Measurements from ENCODE around the gene GPR139.

The GPR139 gene

GRCh38 chr16:20020976-20021375 lies 52.7 kb downstream of the GPR139 start:
- Histone ChIP-seq H3K36me3 (ENCODE audit: control insufficient read depth, insufficient read depth, low read length) (no peaks in the 10 kb centered on the region), H3K27me3 (ENCODE audit: insufficient read depth, low read length, poor library complexity) (no peaks in the 10 kb centered on the region), H3K4me3 (ENCODE audit: low read length) (no peak overlapping the region), H4K5ac (ENCODE audit: low read length) (no peak overlapping the region), H2AK5ac (ENCODE audit: low read length) (no peak overlapping the region), H3K4me2 (ENCODE audit: low read length) (no peak overlapping the region), H3K18ac (ENCODE audit: low read length) (no peak overlapping the region), H2BK15ac (replicated peaks; ENCODE audit: low read depth) (no peak overlapping the region), H3K79me1 (ENCODE audit: low read length) (no peaks in the 10 kb centered on the region), H3K9ac (ENCODE audit: low read length) (no peak overlapping the region), H2BK120ac (ENCODE audit: low read depth, low read length) (no peak overlapping the region), H3K27ac (ENCODE audit: low read depth, low read length) (no peak overlapping the region), H3K56ac (ENCODE audit: low read length) (no peak overlapping the region), H2BK5ac (ENCODE audit: low read length) (no peak overlapping the region), H3K4me1 (ENCODE audit: control insufficient read depth, low read depth, low read length) (no peaks in the 10 kb centered on the region), H3K4ac (ENCODE audit: low read depth, low read length) (no peak overlapping the region), H4K8ac (ENCODE audit: low read depth, low read length) (no peak overlapping the region), H3K79me2 (ENCODE audit: control insufficient read depth, insufficient read depth, low read length) (no peaks in the 10 kb centered on the region), H3K23ac (ENCODE audit: low read length) (no peak overlapping the region)
- DNase-seq: no peak
- WGBS (ENCODE audit: extremely low coverage, insufficient coverage, low lambda C conversion rate): no CpG with 5 or more reads among the region's 2 CpGs

DNA sequence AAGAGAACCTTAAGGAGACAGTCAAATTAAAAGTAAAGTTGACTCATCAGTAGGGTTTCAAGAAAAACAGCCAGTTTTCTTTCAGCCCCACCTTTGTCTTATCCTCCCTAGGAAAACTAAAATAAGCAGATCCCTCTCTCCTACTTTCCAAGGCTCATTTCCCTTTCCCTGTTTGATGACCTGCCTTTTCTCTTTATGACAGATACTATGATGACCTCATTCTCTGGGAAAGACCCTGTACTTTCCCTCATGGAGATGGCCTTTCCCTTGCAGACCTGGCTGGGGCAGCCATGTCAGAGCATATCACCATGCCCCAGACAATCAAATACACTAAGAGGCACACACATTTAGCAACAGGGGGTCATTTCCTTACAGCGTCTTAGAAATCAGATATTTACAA lies 53.6 kb downstream of the GPR139 start:
- H3K27ac ChIP-seq (ENCODE audit: low read depth, low read length): no peak overlapping the region
- peak; percentile 3 for DNase-seq
- H3K56ac ChIP-seq (ENCODE audit: low read length): no peak overlapping the region
- no peaks in the 10 kb centered on the region for H3K79me1 ChIP-seq (ENCODE audit: low read length)
- H2BK15ac ChIP-seq (replicated peaks; ENCODE audit: low read depth): no peak overlapping the region
- H3K79me2 ChIP-seq (ENCODE audit: control insufficient read depth, insufficient read depth, low read length): no peaks in the 10 kb centered on the region
- no CpG with 5 or more reads among the region's 1 CpG for WGBS (ENCODE audit: extremely low coverage, insufficient coverage, low lambda C conversion rate)
- no peaks in the 10 kb centered on the region for H3K27me3 ChIP-seq (ENCODE audit: insufficient read depth, low read length, poor library complexity)
- no peak overlapping the region for H4K8ac ChIP-seq (ENCODE audit: low read depth, low read length)
- no peak overlapping the region for H2AK5ac ChIP-seq (ENCODE audit: low read length)
- no peak overlapping the region for H3K9ac ChIP-seq (ENCODE audit: low read length)
- H2BK120ac ChIP-seq (ENCODE audit: low read depth, low read length): no peak overlapping the region
- H3K23ac ChIP-seq (ENCODE audit: low read length): no peak overlapping the region
- no peak overlapping the region for H3K4me3 ChIP-seq (ENCODE audit: low read length)
- H3K36me3 ChIP-seq (ENCODE audit: control insufficient read depth, insufficient read depth, low read length): no peaks in the 10 kb centered on the region
- no peak overlapping the region for H2BK5ac ChIP-seq (ENCODE audit: low read length)
- H3K4me1 ChIP-seq (ENCODE audit: control insufficient read depth, low read depth, low read length): no peaks in the 10 kb centered on the region
- no peak overlapping the region for H3K4ac ChIP-seq (ENCODE audit: low read depth, low read length)
- H3K4me2 ChIP-seq (ENCODE audit: low read length): no peak overlapping the region
- H4K5ac ChIP-seq (ENCODE audit: low read length): no peak overlapping the region
- H3K18ac ChIP-seq (ENCODE audit: low read length): no peak overlapping the region

DNA sequence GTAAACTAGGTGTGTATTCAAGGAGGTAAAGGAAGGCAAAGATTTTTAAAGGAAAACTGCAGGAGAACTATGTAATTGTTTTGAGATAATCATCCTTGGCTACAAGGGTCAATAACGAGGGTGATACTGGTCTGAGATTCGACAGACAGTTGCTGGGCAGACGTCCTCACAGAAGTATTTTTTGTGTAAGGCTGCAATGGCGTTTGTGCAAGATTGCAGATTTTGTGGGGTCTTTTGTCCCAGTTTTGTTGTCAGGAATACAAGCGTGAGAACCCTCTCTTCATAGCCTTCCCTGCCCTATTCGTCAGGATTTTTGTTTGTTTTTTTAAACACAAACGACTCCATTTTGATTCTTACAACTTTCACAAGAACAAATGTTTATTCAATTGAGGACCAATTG lies 57.5 kb downstream of the GPR139 start:
- H3K79me1 ChIP-seq (ENCODE audit: low read length): no peaks in the 10 kb centered on the region
- no peak overlapping the region for H2BK15ac ChIP-seq (replicated peaks; ENCODE audit: low read depth)

DNA sequence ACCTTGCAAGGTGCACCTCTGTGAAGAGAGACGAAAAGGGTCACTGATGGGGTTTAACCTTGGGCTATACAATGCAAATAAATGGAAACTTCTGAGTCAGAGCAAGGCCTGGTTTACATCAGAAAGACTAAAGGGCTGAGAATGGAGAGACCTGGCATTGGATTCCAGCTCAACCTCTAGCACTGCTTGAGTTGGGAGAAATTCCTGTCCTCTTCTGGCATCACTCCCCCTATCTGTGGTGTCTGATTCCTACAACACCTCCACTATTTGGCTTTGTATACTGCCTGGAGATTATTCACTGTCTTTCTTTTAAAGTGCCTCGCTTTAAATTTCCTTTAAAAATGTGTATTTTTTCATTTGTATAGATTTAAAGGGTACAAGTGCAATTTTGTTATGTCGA lies 68.8 kb downstream of the GPR139 start:
- Histone ChIP-seq H2BK120ac (ENCODE audit: low read depth, low read length) (no peak overlapping the region), H2BK15ac (replicated peaks; ENCODE audit: low read depth) (no peak overlapping the region), H3K79me1 (ENCODE audit: low read length) (no peaks in the 10 kb centered on the region), H3K79me2 (ENCODE audit: control insufficient read depth, insufficient read depth, low read length) (no peaks in the 10 kb centered on the region), H4K5ac (ENCODE audit: low read length) (no peak overlapping the region), H2BK5ac (ENCODE audit: low read length) (no peak overlapping the region), H3K9ac (ENCODE audit: low read length) (no peak overlapping the region), H3K4me3 (ENCODE audit: low read length) (no peak overlapping the region), H3K18ac (ENCODE audit: low read length) (no peak overlapping the region), H3K4me1 (ENCODE audit: control insufficient read depth, low read depth, low read length) (no peaks in the 10 kb centered on the region), H3K4me2 (ENCODE audit: low read length) (no peak overlapping the region), H3K56ac (ENCODE audit: low read length) (no peak overlapping the region), H3K27ac (ENCODE audit: low read depth, low read length) (no peak overlapping the region), H4K8ac (ENCODE audit: low read depth, low read length) (no peak overlapping the region), H3K36me3 (ENCODE audit: control insufficient read depth, insufficient read depth, low read length) (no peaks in the 10 kb centered on the region), H2AK5ac (ENCODE audit: low read length) (no peak overlapping the region), H3K27me3 (ENCODE audit: insufficient read depth, low read length, poor library complexity) (no peaks in the 10 kb centered on the region), H3K23ac (ENCODE audit: low read length) (no peak overlapping the region), H3K4ac (ENCODE audit: low read depth, low read length) (no peak overlapping the region)
- WGBS (ENCODE audit: extremely low coverage, insufficient coverage, low lambda C conversion rate): no CpG with 5 or more reads among the region's 3 CpGs
- peak; percentile 54 for DNase-seq

More for the DNA sequence above, 57.5 kb downstream of the GPR139 start:
- no peaks in the 10 kb centered on the region for H3K79me2 ChIP-seq (ENCODE audit: control insufficient read depth, insufficient read depth, low read length)
- H3K27ac ChIP-seq (ENCODE audit: low read depth, low read length): no peak overlapping the region
- WGBS (ENCODE audit: extremely low coverage, insufficient coverage, low lambda C conversion rate): no CpG with 5 or more reads among the region's 7 CpGs
- no peak overlapping the region for H3K4me2 ChIP-seq (ENCODE audit: low read length)
- no peak overlapping the region for H3K4ac ChIP-seq (ENCODE audit: low read depth, low read length)
- H3K9ac ChIP-seq (ENCODE audit: low read length): no peak overlapping the region
- no peak for DNase-seq
- H3K23ac ChIP-seq (ENCODE audit: low read length): no peak overlapping the region
- no peak overlapping the region for H3K18ac ChIP-seq (ENCODE audit: low read length)
- no peak overlapping the region for H3K4me3 ChIP-seq (ENCODE audit: low read length)
- H3K36me3 ChIP-seq (ENCODE audit: control insufficient read depth, insufficient read depth, low read length): no peaks in the 10 kb centered on the region
- H4K8ac ChIP-seq (ENCODE audit: low read depth, low read length): no peak overlapping the region
- no peak overlapping the region for H2BK5ac ChIP-seq (ENCODE audit: low read length)
- no peaks in the 10 kb centered on the region for H3K4me1 ChIP-seq (ENCODE audit: control insufficient read depth, low read depth, low read length)
- H3K27me3 ChIP-seq (ENCODE audit: insufficient read depth, low read length, poor library complexity): no peaks in the 10 kb centered on the region
- no peak overlapping the region for H2AK5ac ChIP-seq (ENCODE audit: low read length)
- no peak overlapping the region for H2BK120ac ChIP-seq (ENCODE audit: low read depth, low read length)
- no peak overlapping the region for H3K56ac ChIP-seq (ENCODE audit: low read length)
- H4K5ac ChIP-seq (ENCODE audit: low read length): no peak overlapping the region

- WGBS (ENCODE audit: extremely low coverage, insufficient coverage, low lambda C conversion rate): no CpG with 5 or more reads among the region's 2 CpGs
- H4K5ac ChIP-seq (ENCODE audit: low read length): no peak overlapping the region
- no peak overlapping the region for H3K9ac ChIP-seq (ENCODE audit: low read length)
- H3K4me2 ChIP-seq (ENCODE audit: low read length): no peak overlapping the region
- no peaks in the 10 kb centered on the region for H3K4me1 ChIP-seq (ENCODE audit: control insufficient read depth, low read depth, low read length)
- H3K79me1 ChIP-seq (ENCODE audit: low read length): no peaks in the 10 kb centered on the region
- no peak overlapping the region for H3K27ac ChIP-seq (ENCODE audit: low read depth, low read length)
- H3K27me3 ChIP-seq (ENCODE audit: insufficient read depth, low read length, poor library complexity): no peaks in the 10 kb centered on the region
- no peak overlapping the region for H2BK120ac ChIP-seq (ENCODE audit: low read depth, low read length)
- no peak overlapping the region for H2AK5ac ChIP-seq (ENCODE audit: low read length)
- no peak overlapping the region for H4K8ac ChIP-seq (ENCODE audit: low read depth, low read length)
- no peak overlapping the region for H3K4ac ChIP-seq (ENCODE audit: low read depth, low read length)
- no peak overlapping the region for H2BK15ac ChIP-seq (replicated peaks; ENCODE audit: low read depth)
- no peak for DNase-seq
- H3K36me3 ChIP-seq (ENCODE audit: control insufficient read depth, insufficient read depth, low read length): no peaks in the 10 kb centered on the region
- H3K23ac ChIP-seq (ENCODE audit: low read length): no peak overlapping the region
- H2BK5ac ChIP-seq (ENCODE audit: low read length): no peak overlapping the region
- H3K79me2 ChIP-seq (ENCODE audit: control insufficient read depth, insufficient read depth, low read length): no peaks in the 10 kb centered on the region
- no peak overlapping the region for H3K4me3 ChIP-seq (ENCODE audit: low read length)
- no peak overlapping the region for H3K56ac ChIP-seq (ENCODE audit: low read length)
- no peak overlapping the region for H3K18ac ChIP-seq (ENCODE audit: low read length)
Observed at GRCh38 chr16:20002936-20003335, 70.8 kb downstream of the GPR139 start.

DNA sequence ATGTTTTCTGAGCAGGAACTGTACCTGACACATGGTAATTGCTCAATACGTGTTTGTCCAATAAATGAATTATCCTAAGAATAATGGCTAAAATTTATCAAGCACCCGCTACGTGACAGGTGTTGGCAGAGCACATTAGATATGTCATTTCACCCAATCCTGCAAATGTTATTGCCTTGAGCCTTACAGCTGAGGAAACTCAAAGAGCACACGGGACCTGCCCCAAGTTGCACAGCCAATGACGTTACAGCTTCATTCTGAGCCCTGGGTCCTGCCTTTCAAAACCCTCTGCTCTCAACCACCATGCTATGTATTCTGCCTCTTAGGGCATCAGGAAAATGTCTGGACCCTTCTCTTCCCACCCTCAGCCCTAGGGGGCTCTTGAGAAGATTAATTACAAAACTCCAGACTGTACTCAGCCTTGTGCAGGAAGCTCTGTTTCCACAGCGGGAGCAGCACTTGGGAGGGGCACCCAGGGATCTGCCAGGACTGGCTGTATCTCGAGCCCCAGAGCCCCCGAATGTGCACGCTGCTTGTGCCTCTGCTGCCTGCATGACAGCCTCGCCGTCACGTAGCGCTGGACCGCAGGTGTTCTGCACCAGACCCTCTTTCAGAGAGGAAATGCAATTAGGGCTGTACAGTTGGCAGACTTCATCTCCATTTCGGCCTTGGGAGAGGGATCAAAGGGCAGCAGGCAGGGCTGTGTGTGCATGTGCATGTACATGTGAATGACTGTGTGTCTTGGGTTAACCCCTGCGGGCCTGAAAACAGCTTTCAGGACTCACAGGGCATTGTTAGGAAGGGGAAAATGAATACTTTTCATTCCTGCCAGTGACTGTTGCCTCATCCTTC lies 71.6 kb downstream of the GPR139 start:
- no peak for DNase-seq
- H3K4me2 ChIP-seq (ENCODE audit: low read length): no peak overlapping the region
- H3K23ac ChIP-seq (ENCODE audit: low read length): no peak overlapping the region
- no peak overlapping the region for H3K27ac ChIP-seq (ENCODE audit: low read depth, low read length)
- no peaks in the 10 kb centered on the region for H3K36me3 ChIP-seq (ENCODE audit: control insufficient read depth, insufficient read depth, low read length)
- H3K18ac ChIP-seq (ENCODE audit: low read length): no peak overlapping the region
- no peak overlapping the region for H4K5ac ChIP-seq (ENCODE audit: low read length)
- no peak overlapping the region for H3K56ac ChIP-seq (ENCODE audit: low read length)
- no CpG with 5 or more reads among the region's 16 CpGs for WGBS (ENCODE audit: extremely low coverage, insufficient coverage, low lambda C conversion rate)
- no peaks in the 10 kb centered on the region for H3K79me2 ChIP-seq (ENCODE audit: control insufficient read depth, insufficient read depth, low read length)
- H3K9ac ChIP-seq (ENCODE audit: low read length): no peak overlapping the region
- H3K79me1 ChIP-seq (ENCODE audit: low read length): no peaks in the 10 kb centered on the region
- H4K8ac ChIP-seq (ENCODE audit: low read depth, low read length): no peak overlapping the region
- H2BK15ac ChIP-seq (replicated peaks; ENCODE audit: low read depth): no peak overlapping the region
- H3K4me1 ChIP-seq (ENCODE audit: control insufficient read depth, low read depth, low read length): no peaks in the 10 kb centered on the region
- no peak overlapping the region for H2AK5ac ChIP-seq (ENCODE audit: low read length)
- no peak overlapping the region for H3K4ac ChIP-seq (ENCODE audit: low read depth, low read length)
- H2BK120ac ChIP-seq (ENCODE audit: low read depth, low read length): no peak overlapping the region
- no peaks in the 10 kb centered on the region for H3K27me3 ChIP-seq (ENCODE audit: insufficient read depth, low read length, poor library complexity)
- H2BK5ac ChIP-seq (ENCODE audit: low read length): no peak overlapping the region
- no peak overlapping the region for H3K4me3 ChIP-seq (ENCODE audit: low read length)
